GM12801 (cell line): ENCODE data around the gene YPEL2.

Experiments used
- CTCF ChIP-seq: IDR thresholded peaks from one replicate; pipeline ENCODE4 v1.5.1; 2011; ENCODE audit warnings: control low read depth; ENCODE audit not compliant: insufficient read length; ENCODE audit errors: extremely low read depth

YPEL2 gene

GRCh38 chr17:59437791-59438281 lies 106.4 kb downstream of the YPEL2 start:
- no peak for TF ChIP-seq CTCF

GRCh38 chr17:59439262-59439661 lies 107.8 kb downstream of the YPEL2 start:
- TF ChIP-seq CTCF = no peak

- no peak for TF ChIP-seq CTCF
These were observed 108.3 kb downstream of the YPEL2 start for GRCh38 chr17:59439741-59440211.

GRCh38 chr17:59440757-59441463 lies 109.5 kb downstream of the YPEL2 start:
- TF ChIP-seq CTCF = no peak

- TF ChIP-seq CTCF = no peak
These were observed 110.1 kb downstream of the YPEL2 start for GRCh38 chr17:59441464-59442096.

GRCh38 chr17:59443106-59443505 lies 111.7 kb downstream of the YPEL2 start:
- TF ChIP-seq CTCF = no peak
